HepG2 (cell line): ENCODE data around the gene SPTBN4. TPM values are rescaled to one million over a fixed set of nuclear protein-coding genes. Genes with fewer than 3 reads are reported as not detected.

Experiments
- JUND ChIP-seq: sonication (generic); formaldehyde crosslinking; IDR thresholded peaks from 2 replicates; pipeline ENCODE4 v1.8.0; 2022; ENCODE audit warnings: mild to moderate bottlenecking, missing genetic modification reagents
- KIAA2018 ChIP-seq: sonication (generic); formaldehyde crosslinking; IDR thresholded peaks from 2 replicates; pipeline ENCODE4 v1.5.0; 2020; ENCODE audit warnings: mild to moderate bottlenecking, missing genetic modification reagents, borderline replicate concordance
- MTF2 ChIP-seq: sonication (generic); formaldehyde crosslinking; IDR thresholded peaks from 2 replicates; pipeline ENCODE4 v1.5.0; 2020; ENCODE audit warnings: missing genetic modification reagents, borderline replicate concordance
- PAXIP1 ChIP-seq: sonication (generic); formaldehyde crosslinking; conservative IDR thresholded peaks from 2 replicates; pipeline ENCODE4 v1.4.0; 2020; ENCODE audit warnings: mild to moderate bottlenecking, missing genetic modification reagents, moderate library complexity
- POGZ ChIP-seq: sonication (generic); formaldehyde crosslinking; IDR thresholded peaks from 2 replicates; pipeline ENCODE4 v1.4.0; 2020; ENCODE audit warnings: mild to moderate bottlenecking, missing genetic modification reagents
- TAF1 ChIP-seq: sonication (generic); formaldehyde crosslinking; IDR thresholded peaks from 2 replicates; pipeline ENCODE4 v1.4.0; 2020; ENCODE audit warnings: missing genetic modification reagents
- TBL1XR1 ChIP-seq: fragments of 150-350 bp; IDR thresholded peaks from 2 replicates; pipeline ENCODE4 v1.6.1; 2014; ENCODE audit warnings: borderline replicate concordance, low read length; ENCODE audit not compliant: partially characterized antibody
- YEATS4 ChIP-seq: sonication (generic); formaldehyde crosslinking; IDR thresholded peaks from 2 replicates; pipeline ENCODE4 v1.4.0; 2020; ENCODE audit warnings: missing genetic modification reagents, borderline replicate concordance
- ZFP82 ChIP-seq: sonication (generic); formaldehyde crosslinking; IDR thresholded peaks from 2 replicates; pipeline ENCODE4 v1.5.1; 2020; ENCODE audit warnings: mild to moderate bottlenecking, missing genetic modification reagents, borderline replicate concordance
- ZFP90 ChIP-seq: sonication (generic); formaldehyde crosslinking; IDR thresholded peaks from 2 replicates; pipeline ENCODE4 v1.8.0; 2022; ENCODE audit warnings: missing genetic modification reagents, mild to moderate bottlenecking, inconsistent platforms, borderline replicate concordance
- ZNF101 ChIP-seq: sonication (generic); formaldehyde crosslinking; IDR thresholded peaks from 2 replicates; pipeline ENCODE4 v1.4.0; 2020; ENCODE audit warnings: mild to moderate bottlenecking, low read depth, missing genetic modification reagents, borderline replicate concordance
- ZNF124 ChIP-seq: sonication (generic); formaldehyde crosslinking; IDR thresholded peaks from 2 replicates; pipeline ENCODE4 v1.4.0; 2020; ENCODE audit warnings: missing genetic modification reagents
- ZNF33A ChIP-seq: sonication (generic); formaldehyde crosslinking; IDR thresholded peaks from 2 replicates; pipeline ENCODE4 v1.5.1; 2020; ENCODE audit warnings: missing genetic modification reagents, mild to moderate bottlenecking, moderate library complexity, borderline replicate concordance
- ZNF83 ChIP-seq: sonication (generic); formaldehyde crosslinking; IDR thresholded peaks from 2 replicates; pipeline ENCODE4 v1.4.0; 2020; ENCODE audit warnings: missing genetic modification reagents, mild to moderate bottlenecking, borderline replicate concordance
- polyA plus RNA-seq, 8 experiments: library from polyadenylated mRNA; depleted of rRNA in 3 of 8; stranded (reverse) in 7 of 8; unstranded in 1 of 8; fragments of >200 nt; fragmentation: Illumina TruSeq in 4 of 8; extraction: Trizol in 4 of 8; gene quantifications; 2 replicates each; pipeline versions ENCODE4 v1.2.1 to v1.2.3, GENCODE V29; 2011 to 2016; ENCODE audit warnings: low read depth in 4 of 8, missing spikeins in 1 of 8, mixed read lengths in 1 of 8; ENCODE audit not compliant: insufficient read depth in 1 of 8
- total RNA-seq, 5 experiments: library from RNA; depleted of rRNA; stranded (reverse); fragments of >200 nt; fragmentation: Illumina TruSeq; extraction: Trizol; gene quantifications; 2 replicates each; pipeline ENCODE4 v1.2.3, GENCODE V29; 2016; ENCODE audit warnings: low read depth in 1 of 5

SPTBN4 gene
- total and polyA plus RNA-seq, 2 of the 13 experiments (the other 11 are each of a cell fraction or from before 2014, with no cell fraction given), result 0.11 TPM

GRCh38 chr19:40605216-40605971 is 138.6 kb downstream of the SPTBN4 start (continued):
- no peak for TF ChIP-seq KIAA2018 (CRISPR knock-in tag)
- no peak for TF ChIP-seq ZNF33A
- no peak for TF ChIP-seq PAXIP1 (CRISPR knock-in tag)
- TF ChIP-seq MTF2 (CRISPR knock-in tag), result no peak; the same call in 1 of the 2 replicates
- no peak for TF ChIP-seq POGZ (CRISPR knock-in tag)
- TF ChIP-seq TAF1 (CRISPR knock-in tag), result no peak
- TF ChIP-seq ZNF124, result no peak
- no peak for TF ChIP-seq ZFP90 (CRISPR knock-in tag)
- no peak for TF ChIP-seq ZFP82 (CRISPR knock-in tag)
- TF ChIP-seq JUND (CRISPR knock-in tag), result no peak
- peak; percentile 32; the same call in 1 of the 2 replicates for TF ChIP-seq ZNF101 (CRISPR knock-in tag)
- TF ChIP-seq YEATS4 (CRISPR knock-in tag), result no peak
- no peak for TF ChIP-seq TBL1XR1
- TF ChIP-seq ZNF83, result no peak
